Ishikawa (cell line): ENCODE data around the gene PIEZO2.

Experiments
- EGR1 ChIP-seq: IDR thresholded peaks from 2 replicates; pipeline ENCODE4 v1.6.1; 2012
- EP300 ChIP-seq: IDR thresholded peaks from 2 replicates; pipeline ENCODE4 v1.6.1; 2012; ENCODE audit warnings: borderline replicate concordance
- MAX ChIP-seq: IDR thresholded peaks from 2 replicates; pipeline ENCODE4 v1.6.1; 2012

GRCh38 chr18:11095211-11095610 is 54.2 kb downstream of the PIEZO2 start:
- no peak for TF ChIP-seq MAX
- TF ChIP-seq EGR1: no peak
- TF ChIP-seq EP300: no peak
